HepG2 (cell line): ENCODE data around the gene FAM78A. TPM values are rescaled to one million over a fixed set of nuclear protein-coding genes. Genes with fewer than 3 reads are reported as not detected.

ENCODE experiments used
- ATAC-seq: fragments of 200-7000 bp; cut with Tn5 transposase; 3 replicates; pipeline ENCODE4 v1.9.1; 2020; ENCODE audit warnings: mild to moderate bottlenecking, moderate library complexity
- BruUV-seq: library from RNA; stranded (reverse); fragments of 400-500 nt; replicated peaks from 2 replicates; lab custom pipeline; 2021; lab: Mats Ljungman, UMichigan
- CTCF ChIA-PET: fragments of 300-600 bp; formaldehyde crosslinking; extraction: SDS; loops from one replicate; lab custom pipeline; 2021; ENCODE audit warnings: low total read pairs, inconsistent platforms, low intra/inter-chr PET ratio; lab: Yijun Ruan, JAX
- POLR2A ChIA-PET: fragments of 350-600 bp; sonication (Branson Sonifier 250); formaldehyde crosslinking; loops from one replicate; lab custom pipeline; 2020; ENCODE audit warnings: antibody characterized with exemption, inconsistent platforms; lab: Yijun Ruan, JAX
- DNase-seq: peaks from one replicate; pipeline ENCODE4 v3.0.0-alpha.2; 2015; ENCODE audit warnings: low spot score
- FAIRE-seq: peaks from 3 replicates; lab custom pipeline; 2011; peaks lifted over from hg19 to GRCh38; lab: Jason Lieb, UNC
- H2AFZ ChIP-seq: one replicate; pipeline ENCODE4 v1.6.1; 2011; ENCODE audit warnings: low read length, inconsistent platforms
- H3K27ac ChIP-seq: fragments of 300-600 bp; 3 replicates; pipeline ENCODE4 v1.8.0; 2011; ENCODE audit warnings: mixed run types, mild to moderate bottlenecking, mixed read lengths, low read length, inconsistent platforms; ENCODE audit not compliant: insufficient read depth; ENCODE audit errors: extremely low read length
- H3K27me3 ChIP-seq, 2 experiments: fragments of 200-600 bp in 1 of 2; 2 replicates in 1 of 2; 3 replicates in 1 of 2; pipeline versions ENCODE4 v1.6.0 to v1.8.0; 2011; ENCODE audit warnings: low read length in 2 of 2, mild to moderate bottlenecking in 2 of 2, moderate library complexity in 2 of 2, inconsistent platforms in 1 of 2; ENCODE audit not compliant: insufficient read depth in 2 of 2, control insufficient read depth in 1 of 2
- H3K36me3 ChIP-seq, 2 experiments: fragments of 200-600 bp in 1 of 2; replicated peaks in 1 of 2; 2 replicates in 1 of 2; 3 replicates in 1 of 2; pipeline versions ENCODE4 v1.5.1 to v1.8.0; 2011; ENCODE audit warnings: low read length in 2 of 2, inconsistent platforms in 1 of 2; ENCODE audit not compliant: insufficient read depth in 2 of 2, control insufficient read depth in 1 of 2
- H3K4me1 ChIP-seq: 2 replicates; pipeline ENCODE4 v1.5.1; 2012; ENCODE audit warnings: low read length, inconsistent platforms; ENCODE audit not compliant: insufficient read depth
- H3K4me2 ChIP-seq: 2 replicates; pipeline ENCODE4 v1.6.0; 2011; ENCODE audit warnings: low read depth, low read length, inconsistent platforms
- H3K4me3 ChIP-seq, 3 experiments: fragments of 200-600 bp in 1 of 3; sonication (generic), shearing (Covaris generic) in 1 of 3; replicated peaks in 1 of 3; 2 replicates each; pipeline ENCODE4 v1.5.1; 2011 to 2016; ENCODE audit warnings: low read length in 3 of 3, inconsistent platforms in 2 of 3, low read depth in 2 of 3, mild to moderate bottlenecking in 2 of 3, control low read depth in 1 of 3, mixed read lengths in 1 of 3; ENCODE audit not compliant: insufficient read depth in 1 of 3
- H3K79me2 ChIP-seq: one replicate; pipeline ENCODE4 v1.6.1; 2011; ENCODE audit warnings: low read length, inconsistent platforms; ENCODE audit not compliant: insufficient read depth
- H3K9ac ChIP-seq: 2 replicates; pipeline ENCODE4 v1.6.0; 2011; ENCODE audit warnings: mild to moderate bottlenecking, low read depth, low read length, inconsistent platforms; ENCODE audit not compliant: insufficient read depth
- H3K9me3 ChIP-seq: 2 replicates; pipeline ENCODE4 v1.5.1; 2012; ENCODE audit warnings: mild to moderate bottlenecking, low read length
- H4K20me1 ChIP-seq: 2 replicates; pipeline ENCODE4 v1.6.0; 2011; ENCODE audit warnings: inconsistent platforms, mild to moderate bottlenecking, low read length, moderate library complexity; ENCODE audit not compliant: insufficient read depth
- ATF4 ChIP-seq, 2 experiments: fragments of 450-650 bp in 1 of 2; sonication (generic) in 1 of 2; formaldehyde crosslinking; IDR thresholded peaks; 2 replicates each; pipeline versions ENCODE4 v1.5.0 to v1.8.0; 2020 to 2022; ENCODE audit warnings: mild to moderate bottlenecking in 1 of 2, missing genetic modification reagents in 1 of 2
- GRHL1 ChIP-seq: sonication (generic); formaldehyde crosslinking; conservative IDR thresholded peaks from 2 replicates; pipeline ENCODE4 v1.8.0; 2022; ENCODE audit warnings: missing genetic modification reagents
- MEIS1 ChIP-seq: sonication (generic); formaldehyde crosslinking; IDR thresholded peaks from 2 replicates; pipeline ENCODE4 v1.9.0; 2021; ENCODE audit warnings: mild to moderate bottlenecking, missing genetic modification reagents, moderate library complexity, borderline replicate concordance
- POLR2A ChIP-seq, 2 experiments: IDR thresholded peaks; 2 replicates each; pipeline ENCODE4 v1.6.1; 2011; ENCODE audit warnings: low read depth in 2 of 2, low read length in 2 of 2, mild to moderate bottlenecking in 1 of 2, moderate library complexity in 1 of 2; ENCODE audit not compliant: insufficient read depth in 1 of 2
- ZBTB21 ChIP-seq: sonication (generic); formaldehyde crosslinking; IDR thresholded peaks from 2 replicates; pipeline ENCODE4 v1.4.0; 2020; ENCODE audit warnings: missing genetic modification reagents
- ZBTB33 ChIP-seq: sonication (generic); formaldehyde crosslinking; IDR thresholded peaks from 2 replicates; pipeline ENCODE4 v1.4.0; 2020; ENCODE audit warnings: missing genetic modification reagents
- ZKSCAN5 ChIP-seq: sonication (generic); formaldehyde crosslinking; IDR thresholded peaks from 2 replicates; pipeline ENCODE4 v1.5.1; 2020; ENCODE audit warnings: mild to moderate bottlenecking, missing genetic modification reagents
- ZNF280D ChIP-seq: sonication (generic); formaldehyde crosslinking; IDR thresholded peaks from 2 replicates; pipeline ENCODE4 v1.5.1; 2020; ENCODE audit warnings: mild to moderate bottlenecking, missing genetic modification reagents
- ZNF468 ChIP-seq: sonication (generic); formaldehyde crosslinking; IDR thresholded peaks from 2 replicates; pipeline ENCODE4 v1.8.0; 2022; ENCODE audit warnings: mild to moderate bottlenecking, moderate library complexity, missing genetic modification reagents
- ZNF558 ChIP-seq: sonication (generic); formaldehyde crosslinking; IDR thresholded peaks from 2 replicates; pipeline ENCODE4 v1.9.0; 2022; ENCODE audit warnings: mild to moderate bottlenecking, missing genetic modification reagents, borderline replicate concordance
- WGBS: methylation state at CpG from one replicate; pipeline ENCODE4 v1.1.6; 2017; ENCODE audit warnings: low lambda C conversion rate; 5-methylcytosine and 5-hydroxymethylcytosine counted together
- in situ Hi-C: cut with HindIII; loops from 2 replicates; pipeline ENCODE4 v1.10.0; 2017; ENCODE audit warnings: low pct_unique_long_range_greater_than_20kb; ENCODE audit not compliant: extremely low pct_ligation_motif_present
- intact Hi-C: fragments of 100-400 bp; cut with micrococcal nuclease; formaldehyde crosslinking; loops from one replicate; pipeline ENCODE4 v1.10.0; 2022; ENCODE audit not compliant: unreplicated experiment
- polyA plus RNA-seq, 8 experiments: library from polyadenylated mRNA; depleted of rRNA in 3 of 8; stranded (reverse) in 7 of 8; unstranded in 1 of 8; fragments of >200 nt; fragmentation: Illumina TruSeq in 4 of 8; extraction: Trizol in 4 of 8; gene quantifications; 2 replicates each; pipeline versions ENCODE4 v1.2.1 to v1.2.3, GENCODE V29; 2011 to 2016; ENCODE audit warnings: low read depth in 4 of 8, missing spikeins in 1 of 8, mixed read lengths in 1 of 8; ENCODE audit not compliant: insufficient read depth in 1 of 8
- total RNA-seq, 5 experiments: library from RNA; depleted of rRNA; stranded (reverse); fragments of >200 nt; fragmentation: Illumina TruSeq; extraction: Trizol; gene quantifications; 2 replicates each; pipeline ENCODE4 v1.2.3, GENCODE V29; 2016; ENCODE audit warnings: low read depth in 1 of 5

The FAM78A gene
- total and polyA plus RNA-seq, 2 of the 13 experiments (the other 11 are each of a cell fraction or from before 2014, with no cell fraction given) = 0.18 to 0.62 TPM

- intact Hi-C loops = no loop called here
- ATAC-seq = no peak
- no TSS peak for BruUV-seq
- no peak for TF ChIP-seq ZNF280D (CRISPR knock-in tag)
- H3K36me3 ChIP-seq = no peaks in the 10 kb centered on the region
- H3K27me3 ChIP-seq = peaks cover 8 to 20% of the 10 kb centered on the region in 2 experiments; a peak in 3 of 5 replicates
- H3K9me3 ChIP-seq = no peaks in the 10 kb centered on the region
- H2AFZ ChIP-seq = no peak overlapping the region
- FAIRE-seq = no peak
- POLR2A ChIA-PET = no interaction called here
- no peak overlapping the region for H3K4me2 ChIP-seq
- H3K9ac ChIP-seq = no peak overlapping the region
- in situ Hi-C loops = no loop called here
- H3K4me1 ChIP-seq = no peaks in the 10 kb centered on the region
- H3K79me2 ChIP-seq = no peaks in the 10 kb centered on the region
- H4K20me1 ChIP-seq = no peaks in the 10 kb centered on the region
- H3K4me3 ChIP-seq = no peak overlapping the region
- WGBS = 45% methylated on average over 6 of the region's 8 CpGs
- no peak overlapping the region for H3K27ac ChIP-seq
- CTCF ChIA-PET = no interaction called here
- no peak for DNase-seq
Measured at GRCh38 chr9:131296906-131297500, 20.7 kb upstream of the FAM78A start.

GRCh38 chr9:131296460-131296859, 20.1 kb upstream of the FAM78A start:
- no peak overlapping the region for H3K4me2 ChIP-seq
- H3K9ac ChIP-seq = no peak overlapping the region
- H3K79me2 ChIP-seq = no peaks in the 10 kb centered on the region
- ChIA-PET CTCF (no interaction called here), POLR2A (no interaction called here)
- in situ Hi-C loops = no loop called here
- H2AFZ ChIP-seq = no peak overlapping the region
- H4K20me1 ChIP-seq = no peaks in the 10 kb centered on the region
- no peaks in the 10 kb centered on the region for H3K9me3 ChIP-seq
- FAIRE-seq (no peak), DNase-seq (no peak), ATAC-seq (no peak)
- H3K4me3 ChIP-seq = no peak overlapping the region
- BruUV-seq = no TSS peak
- intact Hi-C loops = no loop called here
- no peaks in the 10 kb centered on the region for H3K4me1 ChIP-seq
- H3K27me3 ChIP-seq = peaks cover 8 to 20% of the 10 kb centered on the region in 2 experiments; a peak in 3 of 5 replicates
- WGBS = 4% methylated on average over 4 of the region's 9 CpGs
- no peak overlapping the region for H3K27ac ChIP-seq
- H3K36me3 ChIP-seq = no peaks in the 10 kb centered on the region
- TF ChIP-seq ZKSCAN5 (CRISPR knock-in tag) = no peak
- no peak for TF ChIP-seq ZBTB21 (CRISPR knock-in tag)
- TF ChIP-seq MEIS1 = no peak
- no peak for TF ChIP-seq ZNF468 (CRISPR knock-in tag)
- no peak for TF ChIP-seq ATF4 (CRISPR knock-in tag; IDR thresholded peaks at IDR 0.05)
- TF ChIP-seq ZBTB33 = no peak
- no peak for TF ChIP-seq GRHL1 (CRISPR knock-in tag)
- TF ChIP-seq ZNF558 (CRISPR knock-in tag) = no peak
- no peak for TF ChIP-seq POLR2A (IDR thresholded peaks at IDR 0.05; ENCODE audit: insufficient read depth in 1 of 2, low read depth in 2 of 2, low read length in 2 of 2)
